ENCODE data around the gene USP20. TPM values are rescaled to one million over a fixed set of nuclear protein-coding genes. Genes with fewer than 3 reads are reported as not detected.

Gene USP20
- total RNA-seq, 1 experiment from 2014 or later = 16.8 TPM

DNA sequence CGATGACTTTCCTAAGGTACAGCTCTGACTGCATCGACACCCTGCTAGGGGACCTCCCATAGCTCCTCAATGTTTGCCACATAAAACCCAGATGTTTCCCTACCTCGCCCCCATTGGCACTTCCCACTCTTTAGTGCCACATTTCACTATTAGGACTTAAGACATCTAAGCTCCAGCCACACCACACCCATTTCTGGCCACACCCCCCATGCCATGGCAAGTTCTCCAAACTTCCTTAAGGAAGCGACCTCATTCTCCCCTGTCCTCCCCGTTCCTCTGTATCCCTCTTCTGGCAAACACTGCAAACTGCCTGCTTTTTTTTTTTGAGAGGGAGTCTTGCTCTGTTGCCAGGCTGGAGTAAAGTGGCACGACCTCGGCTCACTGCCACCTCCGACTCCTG is 62.9 kb downstream of the USP20 start:
- Histone ChIP-seq H3K36me3 (ENCODE audit: control insufficient read depth in 1 of 2, insufficient read depth in 2 of 2, low read length in 2 of 2) (no peaks in the 10 kb centered on the region; a peak in 1 of 4 replicates), H2AFZ (ENCODE audit: low read depth, low read length, poor library complexity, severe bottlenecking) (no peak overlapping the region), H3K79me2 (ENCODE audit: insufficient read depth, low read length) (no peaks in the 10 kb centered on the region), H3K4me1 (ENCODE audit: control insufficient read depth in 1 of 2, insufficient read depth in 2 of 2, low read length in 2 of 2) (peaks cover 0 to 5% of the 10 kb centered on the region in 2 experiments; a peak in 2 of 4 replicates), H3K4me2 (ENCODE audit: low read length) (no peak overlapping the region), H3K27me3 (ENCODE audit: insufficient read depth, low read length) (no peaks in the 10 kb centered on the region), H4K20me1 (ENCODE audit: insufficient read depth) (no peaks in the 10 kb centered on the region), H3K27ac (ENCODE audit: low read depth, low read length) (no peak overlapping the region), H3K4me3 (replicated peaks in 1 of 2; ENCODE audit: low read depth in 1 of 2, low read length in 2 of 2) (no peak overlapping the region), H3K9me2 (ENCODE audit: insufficient read depth) (no peaks in the 10 kb centered on the region), H3K9ac (ENCODE audit: low read length) (no peak overlapping the region), H3K9me3 (ENCODE audit: control insufficient read depth in 1 of 2, insufficient read depth in 1 of 2, low read depth in 1 of 2, low read length in 2 of 2) (no peaks in the 10 kb centered on the region)
- CTCF ChIA-PET = no interaction called here
- ATAC-seq (peak; percentile 59; the same call in 1 of the 2 replicates), DNase-seq (ENCODE audit: low read depth, low spot score) (no peak)
- RAD21 ChIA-PET (ENCODE audit: low non-redundant PET in 1 of 2, low total read pairs in 2 of 2, uncharacterized antibody in 2 of 2, unreplicated experiment in 2 of 2) = no interaction called here
- intact Hi-C loops (cut with micrococcal nuclease) = no loop called here
- POLR2A ChIA-PET = no interaction called here
- no TSS peak for BruUV-seq (replicated peaks)
- TF ChIP-seq ZFX (IDR thresholded peaks at IDR 0.05) (no peak), JUND (IDR thresholded peaks at IDR 0.05) (no peak), SRF (IDR thresholded peaks at IDR 0.05; ENCODE audit: low read depth) (no peak), ZNF274 (IDR thresholded peaks at IDR 0.05; ENCODE audit: low read depth, low read length) (no peak), REST (IDR thresholded peaks at IDR 0.05; ENCODE audit: low read depth) (no peak), ELF1 (IDR thresholded peaks at IDR 0.05; ENCODE audit: borderline replicate concordance, low read depth) (no peak), SP1 (IDR thresholded peaks at IDR 0.05; ENCODE audit: low read depth) (no peak)
- TF ChIP-seq, protein P1, sequence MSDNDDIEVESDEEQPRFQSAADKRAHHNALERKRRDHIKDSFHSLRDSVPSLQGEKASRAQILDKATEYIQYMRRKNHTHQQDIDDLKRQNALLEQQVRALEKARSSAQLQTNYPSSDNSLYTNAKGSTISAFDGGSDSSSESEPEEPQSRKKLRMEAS (IDR thresholded peaks at IDR 0.05) = no peak

Data from HCT116 (cell line).